A549 (cell line): ENCODE measurements around the gene DDX41. TPM values are rescaled to one million over a fixed set of nuclear protein-coding genes. Genes with fewer than 3 reads are reported as not detected.

Source experiments
- polyA plus RNA-seq, 4 experiments: library from polyadenylated mRNA; depleted of rRNA in 3 of 4; stranded (reverse); fragments of >200 nt; fragmentation: RNase III in 1 of 4; extraction: RNeasy Plus Mini Kit Qiagen cat#74134 plus additional on column Dnase treatment in 1 of 4; gene quantifications; 2 replicates in 3 of 4; 3 replicates in 1 of 4; pipeline ENCODE4 v1.2.3, GENCODE V29; 2011 to 2017

DDX41 gene
- polyA plus RNA-seq, 2 of the 4 experiments (the other 2 are of a cell fraction): 90.7 to 172 TPM

Other genes with a start within 250 kb of the DDX41 start
- gene RAB24, start 213.2 kb downstream of the DDX41 start, polyA plus RNA-seq (2011; rRNA removed): 31.2 and 31.3 TPM in 2 replicates
- 30.0 to 34.5 TPM (median 33.7 TPM) in 3 replicates for gene RAB24, start 213.2 kb downstream of the DDX41 start, polyA plus RNA-seq (2017; fragmentation: RNase III; extraction: RNeasy Plus Mini Kit Qiagen cat#74134 plus additional on column Dnase treatment)
- gene PRELID1, start 213.2 kb downstream of the DDX41 start, polyA plus RNA-seq (2011; rRNA removed): 218 and 227 TPM in 2 replicates
- 234 to 268 TPM (median 250 TPM) in 3 replicates for gene PRELID1, start 213.2 kb downstream of the DDX41 start, polyA plus RNA-seq (2017; fragmentation: RNase III; extraction: RNeasy Plus Mini Kit Qiagen cat#74134 plus additional on column Dnase treatment)
- 4.1 and 5.3 TPM in 2 replicates for gene MXD3, start 205.1 kb downstream of the DDX41 start, polyA plus RNA-seq (2011; rRNA removed)
- 12.4 to 16.9 TPM (median 15.2 TPM) in 3 replicates for gene MXD3, start 205.1 kb downstream of the DDX41 start, polyA plus RNA-seq (2017; fragmentation: RNase III; extraction: RNeasy Plus Mini Kit Qiagen cat#74134 plus additional on column Dnase treatment)
- 123 and 172 TPM in 2 replicates for gene LMAN2, start 165.3 kb downstream of the DDX41 start, polyA plus RNA-seq (2011; rRNA removed)
- 207 to 222 TPM (median 210 TPM) in 3 replicates for gene LMAN2, start 165.3 kb downstream of the DDX41 start, polyA plus RNA-seq (2017; fragmentation: RNase III; extraction: RNeasy Plus Mini Kit Qiagen cat#74134 plus additional on column Dnase treatment)
- 3.9 and 5.8 TPM in 2 replicates for gene RGS14, start 159.0 kb downstream of the DDX41 start, polyA plus RNA-seq (2011; rRNA removed)
- gene RGS14, start 159.0 kb downstream of the DDX41 start, polyA plus RNA-seq (2017; fragmentation: RNase III; extraction: RNeasy Plus Mini Kit Qiagen cat#74134 plus additional on column Dnase treatment): 5.2 to 8.4 TPM (median 6.4 TPM) in 3 replicates
- gene SLC34A1, start 132.5 kb downstream of the DDX41 start, polyA plus RNA-seq (2011; rRNA removed): not detected in 2 replicates
- 0.03 TPM in 2 of 3 replicates, not detected in the other for gene SLC34A1, start 132.5 kb downstream of the DDX41 start, polyA plus RNA-seq (2017; fragmentation: RNase III; extraction: RNeasy Plus Mini Kit Qiagen cat#74134 plus additional on column Dnase treatment)
- gene PFN3, start 116.3 kb downstream of the DDX41 start, polyA plus RNA-seq (2011; rRNA removed): not detected in 2 replicates
- gene PFN3, start 116.3 kb downstream of the DDX41 start, polyA plus RNA-seq (2017; fragmentation: RNase III; extraction: RNeasy Plus Mini Kit Qiagen cat#74134 plus additional on column Dnase treatment): not detected in 3 replicates
- gene F12, start 107.4 kb downstream of the DDX41 start, polyA plus RNA-seq (2011; rRNA removed): 5.3 TPM in 2 replicates
- gene F12, start 107.4 kb downstream of the DDX41 start, polyA plus RNA-seq (2017; fragmentation: RNase III; extraction: RNeasy Plus Mini Kit Qiagen cat#74134 plus additional on column Dnase treatment): 14.3 to 15.5 TPM (median 14.5 TPM) in 3 replicates
- 16.5 and 20.1 TPM in 2 replicates for gene GRK6, start 90.3 kb downstream of the DDX41 start, polyA plus RNA-seq (2011; rRNA removed)
- gene GRK6, start 90.3 kb downstream of the DDX41 start, polyA plus RNA-seq (2017; fragmentation: RNase III; extraction: RNeasy Plus Mini Kit Qiagen cat#74134 plus additional on column Dnase treatment): 26.3 to 28.8 TPM (median 26.8 TPM) in 3 replicates
- gene PRR7, start 70.1 kb downstream of the DDX41 start, polyA plus RNA-seq (2011; rRNA removed): 1.8 and 2.2 TPM in 2 replicates
- gene PRR7, start 70.1 kb downstream of the DDX41 start, polyA plus RNA-seq (2017; fragmentation: RNase III; extraction: RNeasy Plus Mini Kit Qiagen cat#74134 plus additional on column Dnase treatment): 11.0 to 12.1 TPM (median 11.2 TPM) in 3 replicates
- gene DBN1, start 43.3 kb downstream of the DDX41 start, polyA plus RNA-seq (2011; rRNA removed): 32.6 and 47.7 TPM in 2 replicates
- 92.4 to 118 TPM (median 107 TPM) in 3 replicates for gene DBN1, start 43.3 kb downstream of the DDX41 start, polyA plus RNA-seq (2017; fragmentation: RNase III; extraction: RNeasy Plus Mini Kit Qiagen cat#74134 plus additional on column Dnase treatment)
- gene PDLIM7, start 19.4 kb downstream of the DDX41 start, polyA plus RNA-seq (2011; rRNA removed): 26.1 and 30.7 TPM in 2 replicates
- 120 to 141 TPM (median 124 TPM) in 3 replicates for gene PDLIM7, start 19.4 kb downstream of the DDX41 start, polyA plus RNA-seq (2017; fragmentation: RNase III; extraction: RNeasy Plus Mini Kit Qiagen cat#74134 plus additional on column Dnase treatment)
- gene DOK3, start 7.1 kb downstream of the DDX41 start, polyA plus RNA-seq (2011; rRNA removed): 1.3 and 1.8 TPM in 2 replicates
- 7.1 to 9.1 TPM (median 7.4 TPM) in 3 replicates for gene DOK3, start 7.1 kb downstream of the DDX41 start, polyA plus RNA-seq (2017; fragmentation: RNase III; extraction: RNeasy Plus Mini Kit Qiagen cat#74134 plus additional on column Dnase treatment)
- gene FAM193B, start 37.6 kb upstream of the DDX41 start, polyA plus RNA-seq (2011; rRNA removed): 19.4 and 23.0 TPM in 2 replicates
- 24.9 to 31.9 TPM (median 28.9 TPM) in 3 replicates for gene FAM193B, start 37.6 kb upstream of the DDX41 start, polyA plus RNA-seq (2017; fragmentation: RNase III; extraction: RNeasy Plus Mini Kit Qiagen cat#74134 plus additional on column Dnase treatment)
- 168 and 212 TPM in 2 replicates for gene TMED9, start 75.2 kb upstream of the DDX41 start, polyA plus RNA-seq (2011; rRNA removed)
- gene TMED9, start 75.2 kb upstream of the DDX41 start, polyA plus RNA-seq (2017; fragmentation: RNase III; extraction: RNeasy Plus Mini Kit Qiagen cat#74134 plus additional on column Dnase treatment): 218 to 239 TPM (median 236 TPM) in 3 replicates
- 13.0 and 13.3 TPM in 2 replicates for gene B4GALT7, start 83.2 kb upstream of the DDX41 start, polyA plus RNA-seq (2011; rRNA removed)
- 17.1 to 18.2 TPM (median 18.0 TPM) in 3 replicates for gene B4GALT7, start 83.2 kb upstream of the DDX41 start, polyA plus RNA-seq (2017; fragmentation: RNase III; extraction: RNeasy Plus Mini Kit Qiagen cat#74134 plus additional on column Dnase treatment)